Stimulated activated naive CD8-positive, alpha-beta T cell treated with anti-CD3 and anti-CD28 coated beads, Interleukin-15, Interleukin-2, amounts not matched to agents 100 U/mL and 50 U/mL, for 24 hours (primary cell): ENCODE data around the gene CHST3.
"Not testable (repeated sequence)": the region's sequence is repeated elsewhere in the genome, so short reads cannot be mapped to it uniquely, and the experiment has no call there.

Source experiments
- ATAC-seq: fragments of 150-1000 bp; cut with Tn5 transposase; one replicate; pipeline ENCODE4 v1.10.0; 2021
- DNase-seq: peaks from one replicate; pipeline ENCODE4 v3.0.0; 2021

CHST3 gene

GRCh38 chr10:71948496-71949067, 15.6 kb upstream of the CHST3 start:
- no peak for DNase-seq
- no peak for ATAC-seq

DNA sequence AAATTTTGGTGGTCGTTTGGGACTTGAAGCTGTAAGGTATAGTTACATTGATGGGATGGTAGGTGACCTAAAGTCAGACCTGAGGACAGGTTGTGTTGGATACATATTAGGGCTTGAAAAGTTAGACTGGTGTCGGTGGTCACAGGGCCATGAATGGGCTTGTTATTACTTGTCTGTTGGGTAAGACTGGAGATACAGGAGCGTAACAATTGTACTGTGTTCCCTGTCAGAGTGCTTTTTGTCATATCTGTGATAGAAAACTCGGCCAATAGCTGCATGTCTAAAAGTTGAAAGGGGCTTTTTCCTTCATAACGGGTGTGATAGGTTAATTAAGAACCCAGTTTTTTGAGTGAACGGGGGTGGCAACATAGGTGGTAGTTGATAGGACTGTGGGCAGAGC, 13.5 kb upstream of the CHST3 start:
- ATAC-seq: no peak
- no peak for DNase-seq

GRCh38 chr10:71952745-71953144, 11.4 kb upstream of the CHST3 start:
- DNase-seq (no peak), ATAC-seq (no peak)

DNA sequence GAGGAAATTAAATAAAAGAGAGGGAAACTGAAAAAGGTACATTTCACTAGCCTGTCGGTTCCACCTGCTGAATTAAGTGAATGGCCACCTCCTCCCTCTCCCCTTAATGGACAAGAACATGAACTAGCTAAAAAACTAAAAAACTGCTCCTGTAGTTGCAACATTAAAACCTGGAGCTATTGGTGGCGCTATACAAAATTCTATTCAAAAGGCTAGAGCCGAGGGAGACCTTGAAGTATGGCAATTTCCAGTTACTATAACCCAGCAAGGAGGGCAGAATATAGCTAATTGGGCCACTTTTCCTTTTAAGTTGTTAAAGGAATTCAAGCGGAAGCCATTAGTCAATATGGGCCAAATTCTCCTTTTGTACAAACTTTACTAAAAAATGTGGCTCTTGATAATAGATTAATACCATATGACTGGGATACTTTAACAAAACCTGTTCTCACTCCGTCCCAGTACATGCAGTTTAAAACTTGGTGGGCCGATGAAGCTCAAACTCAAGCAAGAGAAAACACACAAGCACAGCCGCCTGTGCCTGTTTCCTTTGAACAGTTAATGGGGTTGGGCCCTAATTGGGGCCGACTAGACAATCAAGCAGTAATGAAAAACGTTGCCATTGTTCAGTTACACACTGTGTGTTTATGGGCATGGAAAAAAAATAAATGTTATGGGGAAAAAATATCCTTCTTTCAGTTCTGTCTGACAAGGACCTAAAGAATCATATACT, 6.5 kb upstream of the CHST3 start:
- ATAC-seq: no peak
- DNase-seq: no peak

GRCh38 chr10:71959526-71959925, 4.7 kb upstream of the CHST3 start:
- no peak for ATAC-seq
- DNase-seq: no peak

- no peak for DNase-seq
- ATAC-seq: no peak
These were observed 2.4 kb upstream of the CHST3 start for GRCh38 chr10:71961831-71962230.

- no peak for ATAC-seq
- DNase-seq: no peak
These were observed 1.3 kb upstream of the CHST3 start for GRCh38 chr10:71962901-71963300.

- no peak for ATAC-seq
- DNase-seq: no peak
These were observed 671 bp upstream of the CHST3 start for GRCh38 chr10:71963351-71964097.

DNA sequence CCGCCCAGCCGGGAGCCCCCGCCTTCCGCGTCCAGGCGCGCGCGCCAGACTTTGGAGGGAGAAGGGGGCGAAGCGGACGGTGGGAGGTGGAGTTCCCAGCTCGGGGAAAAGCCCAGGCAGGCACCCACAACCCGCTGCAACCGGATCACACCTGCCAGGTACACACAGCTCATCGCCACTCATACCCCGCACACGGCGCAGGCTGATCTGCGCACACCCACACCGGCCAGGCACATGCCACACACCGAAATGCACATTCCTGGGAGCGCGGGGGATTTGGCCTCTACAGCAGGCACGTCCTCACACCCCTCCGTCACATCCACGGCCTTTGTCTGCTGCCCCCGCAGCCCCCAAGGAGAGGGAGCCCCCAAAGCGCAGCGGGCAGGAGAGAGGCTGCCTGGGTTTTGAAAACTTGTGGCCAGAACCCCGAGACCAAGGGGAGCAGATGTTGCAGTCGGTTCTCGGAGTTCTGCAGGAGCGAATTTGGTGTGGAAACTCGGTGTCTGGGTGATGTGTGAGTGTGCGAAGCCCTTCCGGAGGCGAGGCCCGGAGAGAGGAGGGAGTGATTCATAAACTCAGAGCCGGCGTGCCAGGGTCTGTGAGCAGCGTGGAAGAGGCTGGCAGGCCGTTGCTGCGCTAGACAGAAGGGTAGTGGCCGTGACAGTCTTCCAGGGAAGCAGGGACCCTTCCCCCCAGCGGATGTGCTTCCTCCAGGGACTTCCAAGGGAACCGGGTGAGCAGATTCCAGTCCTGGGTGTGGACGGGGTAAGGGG, 734 bp downstream of the CHST3 start:
- peak; percentile 60 for DNase-seq
- ATAC-seq: peak; percentile 84

- no peak for DNase-seq
- ATAC-seq: no peak
These were observed 1.4 kb downstream of the CHST3 start for GRCh38 chr10:71965623-71966022.

DNA sequence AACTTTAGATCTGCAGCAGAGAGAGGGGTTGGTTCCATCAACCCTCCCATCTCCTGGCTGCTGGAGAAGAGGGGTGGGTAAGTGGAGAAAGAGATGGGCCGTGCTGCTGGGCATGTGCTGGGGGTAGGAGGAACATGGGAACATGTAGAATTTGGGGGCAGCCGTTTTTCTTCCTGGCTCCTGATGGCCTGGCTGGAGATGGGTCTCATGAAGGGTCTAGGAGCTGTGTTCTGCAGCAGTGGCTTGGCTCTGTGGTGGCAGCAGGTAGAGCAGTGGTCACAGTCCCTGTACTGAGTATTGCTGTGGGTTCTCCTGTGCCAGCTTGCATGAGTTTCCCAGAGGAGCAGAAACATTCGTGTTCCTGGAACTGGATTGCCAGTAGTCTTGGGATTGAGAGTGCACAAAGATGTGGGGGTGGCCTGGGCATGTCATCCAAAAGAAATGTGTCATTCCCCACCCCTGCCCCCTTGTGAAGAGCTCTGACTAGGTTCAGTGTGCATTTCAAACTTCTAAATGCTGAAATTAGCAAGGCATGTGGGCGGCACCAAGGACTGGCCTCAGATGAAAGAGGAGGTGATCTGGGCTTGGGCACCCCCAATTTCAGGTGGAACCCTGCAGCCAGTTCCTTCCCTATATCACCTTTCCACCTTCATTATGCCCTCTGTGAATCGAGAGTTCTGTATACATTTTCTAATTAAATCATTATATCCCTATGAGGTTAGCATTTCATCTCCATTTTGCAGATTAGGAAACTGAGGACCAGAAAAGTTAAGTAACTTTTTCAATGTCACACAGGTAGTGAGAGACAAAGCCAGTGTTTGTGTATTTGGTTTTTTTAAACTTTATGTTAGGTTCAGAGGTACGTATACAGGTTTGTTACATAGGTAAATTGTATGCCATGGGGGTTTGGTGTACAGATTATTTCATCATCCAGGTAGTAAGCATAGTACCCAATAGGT, 2.1 kb downstream of the CHST3 start:
- ATAC-seq (no peak), DNase-seq (no peak)

DNA sequence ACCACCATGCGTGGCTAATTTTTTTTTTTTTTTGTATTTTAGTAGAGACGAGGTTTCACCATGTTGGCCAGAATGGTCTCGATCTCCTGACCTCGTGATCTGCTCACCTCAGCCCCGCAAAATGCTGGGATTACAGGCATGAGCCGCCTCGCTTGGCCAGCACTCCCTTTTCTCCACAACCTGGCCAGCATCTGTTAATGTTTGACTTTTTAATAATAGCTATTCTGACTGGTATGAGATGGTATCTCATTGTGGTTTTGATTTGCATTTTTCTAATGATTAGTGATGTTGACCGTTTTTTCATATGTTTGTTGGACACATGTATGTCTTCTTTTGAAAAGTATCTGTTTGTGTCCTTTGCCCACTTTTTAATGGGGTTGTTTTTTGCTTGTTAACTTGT, 3.8 kb downstream of the CHST3 start:
- not testable (repeated sequence) for ATAC-seq

DNA sequence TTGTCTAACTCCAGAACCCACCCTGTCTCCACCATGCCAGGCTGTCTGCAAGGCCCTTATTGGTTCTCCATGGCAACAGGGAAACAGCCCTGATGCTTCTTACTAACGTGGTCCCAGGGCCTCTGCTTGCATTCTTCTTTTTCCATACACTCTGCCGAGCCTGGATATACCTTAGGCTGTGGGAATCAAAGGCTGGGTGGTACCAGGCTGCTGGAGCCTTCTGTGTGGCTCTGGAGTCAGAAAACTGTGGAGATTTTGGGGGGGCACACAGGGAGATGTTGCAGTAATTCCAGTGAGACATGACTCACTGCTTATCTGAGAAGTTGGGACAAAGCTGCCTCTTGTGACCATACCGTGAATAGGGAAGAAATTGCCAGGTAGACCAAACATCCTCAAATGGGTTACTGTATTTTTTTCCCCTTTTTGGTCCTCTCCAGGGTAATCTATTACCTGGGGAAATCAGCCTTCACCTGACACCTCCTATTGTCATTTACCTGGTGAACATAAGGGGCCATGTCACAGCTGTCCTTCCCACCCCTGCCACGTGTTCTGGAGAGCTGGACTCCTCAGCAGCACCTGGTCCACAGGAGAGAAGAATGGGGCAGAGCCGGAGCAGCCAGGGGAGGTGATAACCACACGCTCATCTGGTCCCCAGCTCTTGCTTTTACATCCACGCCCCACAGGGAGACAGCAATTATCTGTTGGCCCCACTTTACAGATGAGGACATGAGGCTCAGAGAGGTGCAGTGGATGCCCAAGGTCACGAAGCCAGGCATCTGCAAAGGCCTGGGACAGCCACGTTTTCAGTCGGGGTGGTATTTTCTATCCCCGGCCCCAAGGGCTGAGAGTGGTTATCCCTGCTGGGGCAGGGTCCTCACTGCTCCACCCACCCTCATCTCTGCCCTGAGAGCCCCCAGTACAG, 4.6 kb downstream of the CHST3 start:
- DNase-seq (no peak), ATAC-seq (no peak)

More for the DNA sequence above, 3.8 kb downstream of the CHST3 start:
- not testable (repeated sequence) for DNase-seq

DNA sequence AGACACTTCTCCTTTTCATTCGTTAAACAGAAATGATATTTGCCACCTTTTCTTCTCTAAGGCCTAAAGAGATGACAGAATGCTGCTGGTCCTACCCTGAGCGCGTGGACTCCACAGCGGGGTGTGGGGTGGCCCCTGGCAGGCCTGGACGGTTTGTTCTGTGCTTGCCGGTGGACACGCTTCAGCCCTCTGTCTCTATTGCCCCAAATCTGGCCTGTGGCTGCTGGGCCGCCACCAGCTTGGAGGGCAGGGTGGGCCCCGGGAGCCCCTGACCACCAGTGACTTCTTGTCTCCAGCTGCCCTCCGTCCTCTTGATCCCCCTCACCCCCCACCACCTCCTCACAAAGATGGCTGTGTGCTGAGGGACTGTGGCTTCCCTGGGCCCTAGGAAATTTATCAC, 5.7 kb downstream of the CHST3 start:
- ATAC-seq (no peak), DNase-seq (no peak)

- DNase-seq: no peak
- ATAC-seq: no peak
These were observed 6.1 kb downstream of the CHST3 start for GRCh38 chr10:71970331-71970730.

DNA sequence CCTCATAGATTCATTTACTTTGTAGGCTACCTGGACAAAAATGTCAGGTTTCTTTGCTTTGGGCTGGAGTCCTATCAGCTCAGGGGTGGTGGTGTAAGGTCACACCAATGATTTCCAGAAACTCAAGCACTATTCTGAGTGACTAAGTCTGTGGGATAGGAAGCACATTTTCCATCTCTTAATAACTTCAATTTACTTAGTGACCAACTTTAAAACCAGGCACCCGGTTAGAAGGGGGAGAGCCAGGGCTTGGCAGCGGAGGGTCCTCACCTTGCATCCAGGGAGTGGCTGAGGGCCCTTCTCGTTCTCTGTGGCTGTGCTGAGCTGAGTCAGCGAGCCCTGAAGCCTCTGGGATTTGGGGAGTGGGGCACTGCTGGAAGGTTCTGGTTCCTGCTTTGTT, 6.7 kb downstream of the CHST3 start:
- DNase-seq: no peak
- ATAC-seq: no peak

GRCh38 chr10:71971311-71971731, 7.1 kb downstream of the CHST3 start:
- ATAC-seq (no peak), DNase-seq (no peak)

DNA sequence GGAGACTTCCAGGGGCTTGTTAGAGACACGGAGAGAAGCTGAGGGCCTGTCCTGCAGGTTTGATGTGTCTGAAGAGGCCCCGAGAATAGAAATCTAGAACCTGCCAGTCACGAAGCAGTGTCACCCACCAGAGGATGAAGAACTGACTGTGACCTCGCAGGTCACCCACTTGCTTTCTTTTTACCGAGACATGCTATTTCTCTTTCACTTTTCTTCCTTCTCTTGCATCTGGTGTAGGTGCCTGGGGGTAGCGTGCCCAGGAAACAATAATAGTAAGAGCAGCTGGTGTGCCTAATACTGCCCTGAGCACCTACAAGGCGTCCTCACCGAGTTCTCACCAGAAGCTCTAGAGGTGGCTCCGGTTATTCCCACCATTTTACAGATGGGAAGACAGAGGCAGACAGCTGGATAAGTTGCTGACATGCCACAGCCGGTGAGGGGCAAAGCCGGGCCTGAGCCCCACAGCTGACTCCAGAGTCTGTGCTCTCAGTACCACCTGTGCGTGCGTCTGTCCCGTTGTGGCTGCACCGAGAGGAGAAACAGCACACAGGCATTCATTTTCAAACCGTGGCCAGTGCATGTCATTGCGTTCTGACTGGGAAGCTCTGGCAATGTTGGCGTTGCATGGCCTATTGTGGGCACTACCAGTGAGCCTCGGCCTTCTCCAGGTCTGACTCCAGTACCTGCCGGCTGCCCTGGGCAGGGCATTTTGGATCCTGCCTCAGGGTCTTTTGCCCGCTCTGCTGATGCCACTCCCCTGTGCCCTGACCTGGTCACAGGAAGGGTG, 7.8 kb downstream of the CHST3 start:
- no peak for DNase-seq
- ATAC-seq: no peak
